Measurements from ENCODE around the gene CPSF2.

DNA sequence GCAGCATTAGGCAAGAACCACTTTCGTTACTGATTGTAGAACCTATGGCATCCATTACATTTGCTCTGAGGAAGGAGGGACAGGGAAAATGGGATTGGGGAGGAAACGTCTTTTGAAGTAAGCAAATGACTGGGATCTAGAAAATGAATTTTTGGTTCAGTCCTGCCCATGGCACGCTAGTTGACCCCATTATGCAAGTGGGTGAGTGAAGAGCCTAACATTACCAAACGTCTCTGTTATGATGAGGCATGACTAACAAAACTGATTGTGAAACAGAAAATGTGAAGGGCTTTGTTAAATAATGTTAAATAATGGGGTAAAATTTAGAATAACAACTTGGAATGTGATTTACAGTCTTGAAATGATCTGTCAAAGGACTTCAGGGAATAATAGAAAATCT lies 38.9 kb downstream of the CPSF2 start:
- TF ChIP-seq, protein P1, sequence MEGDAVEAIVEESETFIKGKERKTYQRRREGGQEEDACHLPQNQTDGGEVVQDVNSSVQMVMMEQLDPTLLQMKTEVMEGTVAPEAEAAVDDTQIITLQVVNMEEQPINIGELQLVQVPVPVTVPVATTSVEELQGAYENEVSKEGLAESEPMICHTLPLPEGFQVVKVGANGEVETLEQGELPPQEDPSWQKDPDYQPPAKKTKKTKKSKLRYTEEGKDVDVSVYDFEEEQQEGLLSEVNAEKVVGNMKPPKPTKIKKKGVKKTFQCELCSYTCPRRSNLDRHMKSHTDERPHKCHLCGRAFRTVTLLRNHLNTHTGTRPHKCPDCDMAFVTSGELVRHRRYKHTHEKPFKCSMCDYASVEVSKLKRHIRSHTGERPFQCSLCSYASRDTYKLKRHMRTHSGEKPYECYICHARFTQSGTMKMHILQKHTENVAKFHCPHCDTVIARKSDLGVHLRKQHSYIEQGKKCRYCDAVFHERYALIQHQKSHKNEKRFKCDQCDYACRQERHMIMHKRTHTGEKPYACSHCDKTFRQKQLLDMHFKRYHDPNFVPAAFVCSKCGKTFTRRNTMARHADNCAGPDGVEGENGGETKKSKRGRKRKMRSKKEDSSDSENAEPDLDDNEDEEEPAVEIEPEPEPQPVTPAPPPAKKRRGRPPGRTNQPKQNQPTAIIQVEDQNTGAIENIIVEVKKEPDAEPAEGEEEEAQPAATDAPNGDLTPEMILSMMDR (IDR thresholded peaks at IDR 0.05): no peak
- TF ChIP-seq POLR2A (IDR thresholded peaks at IDR 0.05): no peak
